A549 (cell line): ENCODE data around the gene TMEM30A. TPM values are rescaled to one million over a fixed set of nuclear protein-coding genes. Genes with fewer than 3 reads are reported as not detected.

Experiments used
- ATAC-seq, 2 experiments: fragments of 200-7000 bp in 1 of 2; fragments of >200 bp in 1 of 2; cut with Nextera tagmentation in 1 of 2; cut with Tn5 transposase in 1 of 2; 3 replicates each; pipeline versions ENCODE4 v1.8.0 to v1.9.1; 2018 to 2020; ENCODE audit warnings: mild to moderate bottlenecking in 1 of 2, moderate library complexity in 1 of 2
- CTCF ChIA-PET: fragments of 300-600 bp; sonication (Branson Sonifier 250); formaldehyde crosslinking; extraction: SDS; loops from one replicate; lab custom pipeline; 2021; ENCODE audit warnings: antibody characterized with exemption, inconsistent platforms; lab: Yijun Ruan, JAX
- POLR2A ChIA-PET: fragments of 350-600 bp; formaldehyde crosslinking; extraction: SDS; loops from one replicate; lab custom pipeline; 2021; ENCODE audit warnings: antibody characterized with exemption, inconsistent platforms; lab: Yijun Ruan, JAX
- DNase-seq, 2 experiments: peaks; one replicate each; pipeline versions ENCODE4 v3.0.0 to v3.0.0-alpha.2; 2011 to 2016; ENCODE audit warnings: low read depth in 1 of 2, low spot score in 1 of 2
- FAIRE-seq: peaks from 2 replicates; lab custom pipeline; 2011; peaks lifted over from hg19 to GRCh38; lab: Jason Lieb, UNC
- H3K27ac ChIP-seq, 2 experiments: fragments of >200 bp; sonication (Bioruptor Twin); formaldehyde crosslinking; 3 replicates each; pipeline ENCODE4 v1.5.1; 2016 to 2017
- H3K4me1 ChIP-seq: fragments of >200 bp; sonication (Bioruptor Twin); formaldehyde crosslinking; 3 replicates; pipeline ENCODE4 v1.6.1; 2016
- H3K4me2 ChIP-seq: fragments of >200 bp; sonication (Bioruptor Twin); formaldehyde crosslinking; 3 replicates; pipeline ENCODE4 v1.6.1; 2016
- H3K4me3 ChIP-seq: fragments of >200 bp; sonication (Bioruptor Twin); formaldehyde crosslinking; 3 replicates; pipeline ENCODE4 v1.5.1; 2016
- H3K9me3 ChIP-seq: fragments of >200 bp; sonication (Bioruptor Twin); formaldehyde crosslinking; 3 replicates; pipeline ENCODE4 v1.6.1; 2016
- ATOH8 ChIP-seq: fragments of 250-450 bp; sonication (Bioruptor Pico); IDR thresholded peaks from 2 replicates; pipeline ENCODE4 v1.5.0; 2020; ENCODE audit warnings: low read depth, mild to moderate bottlenecking, moderate library complexity
- BCL3 ChIP-seq: fragments of >200 bp; sonication (Bioruptor Twin); formaldehyde crosslinking; IDR thresholded peaks from 3 replicates; pipeline ENCODE4 v1.6.1; 2016
- BHLHE40 ChIP-seq: IDR thresholded peaks from 2 replicates; pipeline ENCODE4 v1.6.1; 2012; ENCODE audit warnings: low read depth, low read length, inconsistent platforms
- CBX2 ChIP-seq: fragments of 200-600 bp; sonication (generic); IDR thresholded peaks from 2 replicates; pipeline ENCODE4 v1.6.1; 2016; ENCODE audit warnings: low read depth, mild to moderate bottlenecking, borderline replicate concordance
- CEBPB ChIP-seq, 2 experiments: fragments of >200 bp in 1 of 2; sonication (Bioruptor Twin) in 1 of 2; formaldehyde crosslinking in 1 of 2; IDR thresholded peaks; 2 replicates each; pipeline ENCODE4 v1.6.1; 2012 to 2016
- CHD4 ChIP-seq: fragments of 200-600 bp; sonication (generic); IDR thresholded peaks from 2 replicates; pipeline ENCODE4 v1.6.1; 2016; ENCODE audit warnings: antibody characterized with exemption, mild to moderate bottlenecking, borderline replicate concordance
- CTCF ChIP-seq: fragments of >200 bp; sonication (Bioruptor Twin); formaldehyde crosslinking; IDR thresholded peaks from 3 replicates; pipeline ENCODE4 v1.5.1; 2016
- EHF ChIP-seq: fragments of 250-450 bp; sonication (Bioruptor Pico); IDR thresholded peaks from 2 replicates; pipeline ENCODE4 v1.5.0; 2020; ENCODE audit warnings: mild to moderate bottlenecking
- EP300 ChIP-seq, 2 experiments: fragments of >200 bp; sonication (Bioruptor Twin); formaldehyde crosslinking; IDR thresholded peaks; 2 replicates in 1 of 2; 3 replicates in 1 of 2; pipeline ENCODE4 v1.6.1; 2016 to 2017
- FOSL2 ChIP-seq, 2 experiments: fragments of 450-650 bp in 1 of 2; fragments of >200 bp in 1 of 2; sonication (Bioruptor Twin) in 1 of 2; formaldehyde crosslinking; IDR thresholded peaks; 2 replicates each; pipeline versions ENCODE4 v1.5.0 to v1.6.1; 2016 to 2020; ENCODE audit warnings: mild to moderate bottlenecking in 1 of 2, moderate library complexity in 1 of 2
- HDAC2 ChIP-seq: fragments of 200-600 bp; sonication (generic); IDR thresholded peaks from 2 replicates; pipeline ENCODE4 v1.6.1; 2016
- HOXB5 ChIP-seq: fragments of 250-450 bp; sonication (Bioruptor Pico); IDR thresholded peaks from 2 replicates; pipeline ENCODE4 v1.5.0; 2020; ENCODE audit warnings: mild to moderate bottlenecking, moderate library complexity
- KDM1A ChIP-seq: fragments of 200-600 bp; sonication (generic); IDR thresholded peaks from 2 replicates; pipeline ENCODE4 v1.6.1; 2016; ENCODE audit warnings: low read depth, mild to moderate bottlenecking
- KDM5A ChIP-seq: fragments of 200-600 bp; sonication (generic); IDR thresholded peaks from 2 replicates; pipeline ENCODE4 v1.6.1; 2016; ENCODE audit warnings: antibody characterized with exemption, mild to moderate bottlenecking
- MAFK ChIP-seq: fragments of 450-650 bp; IDR thresholded peaks from 2 replicates; pipeline ENCODE4 v1.6.1; 2014; ENCODE audit not compliant: partially characterized antibody
- MAZ ChIP-seq: fragments of 150-350 bp; IDR thresholded peaks from 2 replicates; pipeline ENCODE4 v1.6.1; 2014; ENCODE audit warnings: antibody characterized with exemption, low read depth, low read length, borderline replicate concordance
- MYC ChIP-seq: IDR thresholded peaks from 2 replicates; pipeline ENCODE4 v1.6.1; 2012; ENCODE audit warnings: mild to moderate bottlenecking, inconsistent platforms, low read length, improper control_type of control experiment, borderline replicate concordance
- NFE2L2 ChIP-seq: fragments of 150-350 bp; conservative IDR thresholded peaks from 2 replicates; pipeline ENCODE4 v1.6.1; 2014; ENCODE audit warnings: low read length
- NPAS2 ChIP-seq: fragments of 250-450 bp; sonication (Bioruptor Pico); IDR thresholded peaks from 2 replicates; pipeline ENCODE4 v1.8.0; 2022; ENCODE audit warnings: mild to moderate bottlenecking, moderate library complexity, borderline replicate concordance
- POLR2A ChIP-seq: IDR thresholded peaks from 2 replicates; pipeline ENCODE4 v1.6.1; 2012; ENCODE audit warnings: mild to moderate bottlenecking, low read length
- RAD21 ChIP-seq, 2 experiments: fragments of >200 bp in 1 of 2; sonication (Bioruptor Twin) in 1 of 2; formaldehyde crosslinking in 1 of 2; IDR thresholded peaks in 1 of 2; conservative IDR thresholded peaks in 1 of 2; 2 replicates in 1 of 2; 3 replicates in 1 of 2; pipeline ENCODE4 v1.6.1; 2012 to 2018; ENCODE audit warnings: inconsistent platforms in 1 of 2
- RARB ChIP-seq: fragments of 250-450 bp; sonication (Bioruptor Pico); IDR thresholded peaks from 2 replicates; pipeline ENCODE4 v1.8.0; 2021; ENCODE audit warnings: mild to moderate bottlenecking, moderate library complexity
- RCOR1 ChIP-seq: fragments of 150-350 bp; IDR thresholded peaks from 2 replicates; pipeline ENCODE4 v1.6.1; 2014; ENCODE audit warnings: antibody characterized with exemption, low read length, low read depth
- REST ChIP-seq: fragments of 200-600 bp; sonication (generic); IDR thresholded peaks from 2 replicates; pipeline ENCODE4 v1.6.1; 2016; ENCODE audit warnings: antibody characterized with exemption, mild to moderate bottlenecking, moderate library complexity
- RFX5 ChIP-seq: fragments of 450-650 bp; IDR thresholded peaks from 2 replicates; pipeline ENCODE4 v1.7.1; 2014; ENCODE audit warnings: antibody characterized with exemption, mild to moderate bottlenecking, moderate library complexity
- RNF2 ChIP-seq: fragments of 200-600 bp; sonication (generic); IDR thresholded peaks from 2 replicates; pipeline ENCODE4 v1.6.1; 2016; ENCODE audit warnings: low read depth, mild to moderate bottlenecking, antibody characterized with exemption, moderate library complexity, borderline replicate concordance
- SMC3 ChIP-seq: fragments of >200 bp; sonication (Bioruptor Twin); formaldehyde crosslinking; IDR thresholded peaks from 3 replicates; pipeline ENCODE4 v1.6.1; 2018; ENCODE audit warnings: inconsistent platforms
- SREBF2 ChIP-seq: fragments of 450-650 bp; IDR thresholded peaks from 2 replicates; pipeline ENCODE4 v1.6.1; 2014; ENCODE audit warnings: mild to moderate bottlenecking, moderate library complexity
- ZC3H11A ChIP-seq: fragments of 450-650 bp; IDR thresholded peaks from 2 replicates; pipeline ENCODE4 v1.6.1; 2014; ENCODE audit warnings: antibody characterized with exemption, mild to moderate bottlenecking
- ZFP36 ChIP-seq: fragments of 450-650 bp; IDR thresholded peaks from 2 replicates; pipeline ENCODE4 v1.6.1; 2014; ENCODE audit warnings: borderline replicate concordance; ENCODE audit not compliant: partially characterized antibody
- ZNF302 ChIP-seq: fragments of 250-450 bp; sonication (Bioruptor Pico); IDR thresholded peaks from 2 replicates; pipeline ENCODE4 v1.9.0; 2021; ENCODE audit warnings: inconsistent platforms, mild to moderate bottlenecking, moderate library complexity
- WGBS: methylation state at CpG from one replicate; pipeline ENCODE4 v1.1.6; 2017; ENCODE audit errors: missing lambda C conversion rate; 5-methylcytosine and 5-hydroxymethylcytosine counted together
- polyA plus RNA-seq, 4 experiments: library from polyadenylated mRNA; depleted of rRNA in 3 of 4; stranded (reverse); fragments of >200 nt; fragmentation: RNase III in 1 of 4; extraction: RNeasy Plus Mini Kit Qiagen cat#74134 plus additional on column Dnase treatment in 1 of 4; gene quantifications; 2 replicates in 3 of 4; 3 replicates in 1 of 4; pipeline ENCODE4 v1.2.3, GENCODE V29; 2011 to 2017

Gene TMEM30A
- polyA plus RNA-seq, 2 of the 4 experiments (the other 2 are of a cell fraction), result 65.1 to 75.5 TPM

- ChIA-PET CTCF (interaction anchor here (1.2 kb wide), 1 partner anchor 59 kb away, joined by 3 read pairs; no protein-coding TSS in a partner anchor), POLR2A (no interaction called here)
- H3K4me2 ChIP-seq, result no peak overlapping the region
- H3K4me1 ChIP-seq, result no peaks in the 10 kb centered on the region
- H3K9me3 ChIP-seq, result no peaks in the 10 kb centered on the region
- WGBS, result 79% methylated on average over 11 of the region's 11 CpGs
- no peak overlapping the region for H3K27ac ChIP-seq
- DNase-seq (no peak), FAIRE-seq (no peak), ATAC-seq (no peak)
- no peak for TF ChIP-seq RCOR1
- no peak for TF ChIP-seq SMC3
- no peak for TF ChIP-seq HDAC2
- no peak for TF ChIP-seq ZNF302 (CRISPR knock-in tag)
- TF ChIP-seq BHLHE40, result no peak
- TF ChIP-seq ATOH8, result no peak
- TF ChIP-seq MYC, result no peak
- TF ChIP-seq KDM5A, result no peak
- TF ChIP-seq HOXB5 (CRISPR knock-in tag), result no peak
- no peak for TF ChIP-seq EHF (CRISPR knock-in tag)
- no peak for TF ChIP-seq RARB (CRISPR knock-in tag)
- no peak for TF ChIP-seq CHD4
- no peak for TF ChIP-seq EP300 (IDR thresholded peaks at IDR 0.05)
- TF ChIP-seq POLR2A, result no peak
- TF ChIP-seq MAFK, result no peak
- TF ChIP-seq REST, result no peak
- no peak for TF ChIP-seq MAZ
- TF ChIP-seq FOSL2 (IDR thresholded peaks at IDR 0.05), result no peak
- TF ChIP-seq FOSL2 (CRISPR knock-in tag; IDR thresholded peaks at IDR 0.05), result no peak
- TF ChIP-seq CBX2, result no peak
- no peak for TF ChIP-seq ZC3H11A
- H3K4me3 ChIP-seq, result no peak overlapping the region
Observed at GRCh38 chr6:75308250-75308988, 23.8 kb upstream of the TMEM30A start.

GRCh38 chr6:75307364-75308004 lies 22.9 kb upstream of the TMEM30A start:
- POLR2A ChIA-PET, result no interaction called here
- Histone ChIP-seq H3K9me3 (no peaks in the 10 kb centered on the region), H3K27ac (no peak overlapping the region), H3K4me3 (no peak overlapping the region), H3K4me2 (no peak overlapping the region), H3K4me1 (no peaks in the 10 kb centered on the region)
- CTCF ChIA-PET, result interaction anchor here (1.2 kb wide), 1 partner anchor 60 kb away, joined by 3 read pairs; no protein-coding TSS in a partner anchor
- ATAC-seq, result no peak
- DNase-seq, result no peak
- 69% methylated on average over 2 of the region's 2 CpGs for WGBS
- TF ChIP-seq RAD21 (conservative IDR thresholded peaks at IDR 0.05 in 1 of 2, IDR thresholded peaks at IDR 0.05 in 1 of 2), result no peak
- no peak for TF ChIP-seq CTCF
- no peak for TF ChIP-seq ZFP36
- TF ChIP-seq NPAS2 (CRISPR knock-in tag), result no peak
- no peak for TF ChIP-seq BCL3
- TF ChIP-seq SREBF2, result no peak
- no peak for TF ChIP-seq FOSL2 (IDR thresholded peaks at IDR 0.05)
- no peak for TF ChIP-seq FOSL2 (CRISPR knock-in tag; IDR thresholded peaks at IDR 0.05)
- no peak for TF ChIP-seq NFE2L2
- TF ChIP-seq RNF2, result no peak
- TF ChIP-seq RFX5, result no peak
- no peak for TF ChIP-seq KDM1A
- TF ChIP-seq CEBPB (IDR thresholded peaks at IDR 0.05), result no peak
- no peak for FAIRE-seq
